Stimulated activated CD8-positive, alpha-beta memory T cell treated with anti-CD3 and anti-CD28 coated beads, Interleukin-4, amount 100 ng/mL, for 1 hour (primary cell): ENCODE results near the gene ZBTB12.

Source experiments
- DNase-seq, 2 donors: peaks; one replicate each; pipeline ENCODE4 v3.0.0-alpha.2; 2020; ENCODE audit warnings: low read depth in 2 of 2, low spot score in 1 of 2

Gene ZBTB12

GRCh38 chr6:31897612-31898382, 4.1 kb downstream of the ZBTB12 start, which contains the start of gene EHMT2:
Gene EHMT2 (minus strand): TSS chr6:31897698. CDS start chr6:31897677, 21 bp downstream.
- DNase-seq = peak; percentile 54 to 65

GRCh38 chr6:31896856-31897611, 4.9 kb downstream of the ZBTB12 start:
- no peak for DNase-seq

- DNase-seq = no peak
These were observed 5.4 kb downstream of the ZBTB12 start for GRCh38 chr6:31896493-31896855.

- no peak for DNase-seq
These were observed 9.1 kb downstream of the ZBTB12 start for GRCh38 chr6:31892821-31893220.

- no peak for DNase-seq
These were observed 12.4 kb downstream of the ZBTB12 start for GRCh38 chr6:31889331-31889972.

GRCh38 chr6:31888276-31889258, 13.3 kb downstream of the ZBTB12 start:
- no peak for DNase-seq

- no peak for DNase-seq
These were observed 14.5 kb downstream of the ZBTB12 start for GRCh38 chr6:31887173-31888007.

GRCh38 chr6:31886541-31886991, 15.3 kb downstream of the ZBTB12 start:
- DNase-seq = no peak

GRCh38 chr6:31884528-31885035, 17.3 kb downstream of the ZBTB12 start:
- DNase-seq = no peak

GRCh38 chr6:31883676-31884075, 18.2 kb downstream of the ZBTB12 start:
- DNase-seq = no peak

GRCh38 chr6:31882344-31882743, 19.5 kb downstream of the ZBTB12 start:
- no peak for DNase-seq

GRCh38 chr6:31881136-31881859, 20.6 kb downstream of the ZBTB12 start:
- no peak for DNase-seq

- DNase-seq = no peak
These were observed 21.3 kb downstream of the ZBTB12 start for GRCh38 chr6:31880616-31881015.

GRCh38 chr6:31879901-31880300, 22.0 kb downstream of the ZBTB12 start:
- no peak for DNase-seq

GRCh38 chr6:31879143-31879542, 22.7 kb downstream of the ZBTB12 start:
- DNase-seq = no peak

GRCh38 chr6:31878726-31879125, 23.2 kb downstream of the ZBTB12 start, which contains the start of gene SLC44A4:
Gene SLC44A4 (minus strand): TSS chr6:31878997. CDS start chr6:31878980, 17 bp downstream.
- DNase-seq = no peak

GRCh38 chr6:31878222-31878621, 23.7 kb downstream of the ZBTB12 start:
- no peak for DNase-seq

- DNase-seq = no peak
These were observed 24.2 kb downstream of the ZBTB12 start for GRCh38 chr6:31877651-31878161.
